H9 (cell line): ENCODE results near the gene ABHD14A. TPM values are rescaled to one million over a fixed set of nuclear protein-coding genes. Genes with fewer than 3 reads are reported as not detected.

Experiments
- DNase-seq: peaks from one replicate; pipeline ENCODE4 v3.0.0-alpha.2; 2017
- H2AFZ ChIP-seq: one replicate; pipeline ENCODE4 v1.6.1; 2013; ENCODE audit warnings: mild to moderate bottlenecking, low read length, control low read depth, moderate library complexity
- H2AK5ac ChIP-seq: 2 replicates; pipeline ENCODE4 v1.6.1; 2013; ENCODE audit warnings: low read length, control low read depth, mixed read lengths; ENCODE audit not compliant: insufficient read length
- H2BK120ac ChIP-seq: one replicate; pipeline ENCODE4 v1.6.1; 2013; ENCODE audit warnings: low read depth, mild to moderate bottlenecking, low read length, control low read depth, inconsistent platforms; ENCODE audit not compliant: poor library complexity, severe bottlenecking
- H2BK12ac ChIP-seq: 2 replicates; pipeline ENCODE4 v1.6.1; 2013; ENCODE audit warnings: low read length, control low read depth, mixed read lengths, low read depth; ENCODE audit not compliant: insufficient read length
- H2BK15ac ChIP-seq: 2 replicates; pipeline ENCODE4 v1.6.1; 2013; ENCODE audit warnings: low read depth, low read length, control low read depth
- H2BK20ac ChIP-seq: one replicate; pipeline ENCODE4 v1.6.1; 2013; ENCODE audit warnings: low read depth, mild to moderate bottlenecking, low read length, control low read depth, inconsistent platforms; ENCODE audit not compliant: poor library complexity, severe bottlenecking
- H2BK5ac ChIP-seq: 2 replicates; pipeline ENCODE4 v1.6.1; 2013; ENCODE audit warnings: low read length, control low read depth, mixed read lengths; ENCODE audit not compliant: insufficient read length
- H3K14ac ChIP-seq: 2 replicates; pipeline ENCODE4 v1.6.1; 2013; ENCODE audit warnings: low read length, control low read depth; ENCODE audit not compliant: insufficient read depth
- H3K18ac ChIP-seq: 2 replicates; pipeline ENCODE4 v1.6.1; 2013; ENCODE audit warnings: low read depth, mild to moderate bottlenecking, mixed read lengths, low read length, control low read depth; ENCODE audit not compliant: insufficient read length
- H3K23ac ChIP-seq: 2 replicates; pipeline ENCODE4 v1.6.1; 2013; ENCODE audit warnings: low read length, control low read depth, mixed read lengths, low read depth; ENCODE audit not compliant: insufficient read length
- H3K23me2 ChIP-seq: 2 replicates; pipeline ENCODE4 v1.6.1; 2013; ENCODE audit warnings: low read depth, mild to moderate bottlenecking, mixed read lengths, low read length, control low read depth; ENCODE audit not compliant: insufficient read length, poor library complexity, severe bottlenecking
- H3K27ac ChIP-seq: 2 replicates; pipeline ENCODE4 v1.5.1; 2013; ENCODE audit warnings: low read length, control low read depth, mixed read lengths, low read depth; ENCODE audit not compliant: insufficient read length
- H3K27me3 ChIP-seq: 2 replicates; pipeline ENCODE4 v1.6.1; 2013; ENCODE audit warnings: low read length, control low read depth, inconsistent platforms; ENCODE audit not compliant: insufficient read depth
- H3K4ac ChIP-seq: 2 replicates; pipeline ENCODE4 v1.6.1; 2013; ENCODE audit warnings: low read depth, mild to moderate bottlenecking, control low read depth, inconsistent platforms, low read length, moderate library complexity
- H3K4me1 ChIP-seq: 2 replicates; pipeline ENCODE4 v1.6.1; 2013; ENCODE audit warnings: low read length, control low read depth, inconsistent platforms; ENCODE audit not compliant: insufficient read depth
- H3K4me2 ChIP-seq: 2 replicates; pipeline ENCODE4 v1.6.1; 2013; ENCODE audit warnings: low read length, control low read depth, mixed read lengths; ENCODE audit not compliant: insufficient read length, insufficient read depth
- H3K56ac ChIP-seq: 2 replicates; pipeline ENCODE4 v1.6.1; 2013; ENCODE audit warnings: low read depth, mild to moderate bottlenecking, mixed read lengths, low read length, control low read depth; ENCODE audit not compliant: insufficient read length
- H3K79me1 ChIP-seq: 2 replicates; pipeline ENCODE4 v1.6.1; 2013; ENCODE audit warnings: low read depth, mild to moderate bottlenecking, moderate library complexity, low read length, control low read depth, inconsistent platforms; ENCODE audit not compliant: insufficient read depth, poor library complexity, severe bottlenecking
- H3K79me2 ChIP-seq: 2 replicates; pipeline ENCODE4 v1.6.1; 2013; ENCODE audit warnings: low read length, control low read depth, inconsistent platforms; ENCODE audit not compliant: insufficient read depth
- H3K9ac ChIP-seq: 2 replicates; pipeline ENCODE4 v1.6.1; 2013; ENCODE audit warnings: low read length, control low read depth, mixed read lengths; ENCODE audit not compliant: insufficient read length; ENCODE audit errors: extremely low read depth
- H3K9me3 ChIP-seq: one replicate; pipeline ENCODE4 v1.6.1; 2013; ENCODE audit warnings: low read depth, low read length, inconsistent platforms; ENCODE audit not compliant: control insufficient read depth
- H3T11ph ChIP-seq: one replicate; pipeline ENCODE4 v1.6.1; 2013; ENCODE audit warnings: mild to moderate bottlenecking, low read length, control low read depth, inconsistent platforms
- H4K20me1 ChIP-seq: one replicate; pipeline ENCODE4 v1.6.1; 2013; ENCODE audit not compliant: control insufficient read depth, insufficient read length, insufficient read depth
- H4K5ac ChIP-seq: 2 replicates; pipeline ENCODE4 v1.6.1; 2013; ENCODE audit warnings: low read depth, mild to moderate bottlenecking, mixed read lengths, low read length, control low read depth; ENCODE audit not compliant: insufficient read length
- H4K8ac ChIP-seq: replicated peaks from 2 replicates; pipeline ENCODE4 v1.6.1; 2013; ENCODE audit warnings: low read length, control low read depth, mixed read lengths, low read depth; ENCODE audit not compliant: insufficient read length
- H4K91ac ChIP-seq: 2 replicates; pipeline ENCODE4 v1.6.1; 2013; ENCODE audit warnings: low read depth, mild to moderate bottlenecking, moderate library complexity, mixed read lengths, low read length, control low read depth; ENCODE audit not compliant: insufficient read length
- H3K27ac Mint-ChIP-seq, 3 experiments: 2 replicates in 2 of 3; 3 replicates in 1 of 3; pipeline ENCODE4 v1.8.0; 2020 to 2021; ENCODE audit warnings: mixed read lengths in 3 of 3, mild to moderate bottlenecking in 1 of 3, moderate library complexity in 1 of 3
- H3K27me3 Mint-ChIP-seq: 2 replicates; pipeline ENCODE4 v1.8.0; 2021; ENCODE audit warnings: low read depth, mild to moderate bottlenecking, moderate library complexity, mixed read lengths
- H3K36me3 Mint-ChIP-seq, 3 experiments: 2 replicates in 2 of 3; 3 replicates in 1 of 3; pipeline ENCODE4 v1.8.0; 2020 to 2021; ENCODE audit warnings: low read depth in 3 of 3, mixed read lengths in 3 of 3; ENCODE audit not compliant: insufficient read depth in 1 of 3
- H3K4me1 Mint-ChIP-seq, 2 experiments: 2 replicates each; pipeline ENCODE4 v1.8.0; 2020; ENCODE audit warnings: mixed read lengths in 2 of 2
- H3K4me3 Mint-ChIP-seq, 2 experiments: 2 replicates in 1 of 2; 3 replicates in 1 of 2; pipeline ENCODE4 v1.8.0; 2020 to 2021; ENCODE audit warnings: mild to moderate bottlenecking in 2 of 2, mixed read lengths in 2 of 2, moderate library complexity in 1 of 2
- H3K9me3 Mint-ChIP-seq, 2 experiments: 2 replicates in 1 of 2; 3 replicates in 1 of 2; pipeline ENCODE4 v1.8.0; 2020; ENCODE audit warnings: mild to moderate bottlenecking in 2 of 2, mixed read lengths in 2 of 2, moderate library complexity in 1 of 2
- WGBS: extraction: QIAGEN DNeasy Blood & Tissue Kit; methylation state at CpG from one replicate; pipeline ENCODE4 v1.1.7; 2013; ENCODE audit warnings: missing lambda C conversion rate, low lambda C conversion rate, mixed read lengths; ENCODE audit not compliant: insufficient read length; ENCODE audit errors: extremely low coverage; 5-methylcytosine and 5-hydroxymethylcytosine counted together
- total RNA-seq: library from RNA; stranded (reverse); gene quantifications from 2 replicates; pipeline ENCODE4 v1.2.1, GENCODE V29; 2021
- TF ChIP-seq, protein P1 (sequence below): fragments of 200-600 bp; sonication (generic); conservative IDR thresholded peaks from 3 replicates; pipeline ENCODE4 v1.8.0; 2021; ENCODE audit warnings: antibody characterized with exemption, mild to moderate bottlenecking

ABHD14A gene
- total RNA-seq, 1 experiment from 2014 or later = 3.1 TPM

DNA sequence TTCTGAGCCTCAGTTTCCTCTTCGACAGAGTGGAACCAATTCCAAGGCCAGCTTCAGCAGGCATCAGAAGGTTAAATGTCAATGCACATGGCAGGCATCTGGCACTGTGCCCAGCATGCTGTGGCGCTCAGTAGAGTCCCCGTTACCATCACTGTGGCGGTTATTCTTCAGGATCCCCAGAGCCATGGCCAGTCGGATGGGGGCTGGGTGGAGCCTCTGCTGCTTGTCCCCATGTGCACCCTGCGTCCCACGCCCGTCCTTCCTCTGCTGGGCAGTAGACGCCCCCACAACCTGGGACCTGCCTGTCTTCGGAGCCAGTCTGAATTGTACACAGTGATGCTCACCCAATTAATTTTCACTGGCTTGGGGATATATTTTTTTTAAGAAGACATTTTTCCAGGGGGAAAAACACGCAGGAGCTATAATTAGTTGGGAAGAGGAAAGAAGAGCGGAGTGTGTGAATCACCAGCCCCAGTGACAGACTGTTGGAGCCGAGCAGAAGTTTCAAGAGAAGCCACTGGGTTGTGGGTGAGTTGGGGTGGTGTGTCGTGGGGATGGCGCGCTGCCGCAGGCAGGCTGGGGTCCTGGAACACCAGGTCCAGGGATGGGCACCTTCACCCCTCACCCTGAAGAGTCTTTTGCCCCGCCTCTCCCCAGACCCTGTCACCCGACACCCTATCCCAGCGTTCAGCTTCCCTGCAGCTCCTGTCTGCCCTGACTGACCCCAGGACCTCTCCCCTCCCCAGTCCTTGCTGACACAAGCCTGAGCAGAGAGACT is 47.6 kb downstream of the ABHD14A start:
- Mint-ChIP-seq H3K27me3 (peaks cover under 1% of the 10 kb centered on the region), H3K9me3 (no peaks in the 10 kb centered on the region), H3K4me3 (no peak overlapping the region), H3K36me3 (no peaks in the 10 kb centered on the region), H3K27ac (no peak overlapping the region), H3K4me1 (peaks cover 14 to 24% of the 10 kb centered on the region in 2 experiments)
- no peak overlapping the region for H2AFZ ChIP-seq
- no peak overlapping the region for H3K23ac ChIP-seq
- H3K27ac ChIP-seq = no peak overlapping the region
- H3K4me2 ChIP-seq = no peak overlapping the region
- no peak overlapping the region for H2BK120ac ChIP-seq
- no peak overlapping the region for H3K14ac ChIP-seq
- no peak overlapping the region for H4K91ac ChIP-seq
- no peak overlapping the region for H3K56ac ChIP-seq
- H3K27me3 ChIP-seq = no peaks in the 10 kb centered on the region
- peaks cover 4% of the 10 kb centered on the region; the same call in 1 of the 2 replicates for H3K4me1 ChIP-seq
- H3K18ac ChIP-seq = no peak overlapping the region
- no peaks in the 10 kb centered on the region for H3K79me1 ChIP-seq
- no peak overlapping the region for H2BK15ac ChIP-seq
- no peak overlapping the region for H3K9ac ChIP-seq
- TF ChIP-seq, protein P1, sequence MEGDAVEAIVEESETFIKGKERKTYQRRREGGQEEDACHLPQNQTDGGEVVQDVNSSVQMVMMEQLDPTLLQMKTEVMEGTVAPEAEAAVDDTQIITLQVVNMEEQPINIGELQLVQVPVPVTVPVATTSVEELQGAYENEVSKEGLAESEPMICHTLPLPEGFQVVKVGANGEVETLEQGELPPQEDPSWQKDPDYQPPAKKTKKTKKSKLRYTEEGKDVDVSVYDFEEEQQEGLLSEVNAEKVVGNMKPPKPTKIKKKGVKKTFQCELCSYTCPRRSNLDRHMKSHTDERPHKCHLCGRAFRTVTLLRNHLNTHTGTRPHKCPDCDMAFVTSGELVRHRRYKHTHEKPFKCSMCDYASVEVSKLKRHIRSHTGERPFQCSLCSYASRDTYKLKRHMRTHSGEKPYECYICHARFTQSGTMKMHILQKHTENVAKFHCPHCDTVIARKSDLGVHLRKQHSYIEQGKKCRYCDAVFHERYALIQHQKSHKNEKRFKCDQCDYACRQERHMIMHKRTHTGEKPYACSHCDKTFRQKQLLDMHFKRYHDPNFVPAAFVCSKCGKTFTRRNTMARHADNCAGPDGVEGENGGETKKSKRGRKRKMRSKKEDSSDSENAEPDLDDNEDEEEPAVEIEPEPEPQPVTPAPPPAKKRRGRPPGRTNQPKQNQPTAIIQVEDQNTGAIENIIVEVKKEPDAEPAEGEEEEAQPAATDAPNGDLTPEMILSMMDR = no peak
- H3K79me2 ChIP-seq = no peaks in the 10 kb centered on the region
- no peak overlapping the region for H2BK5ac ChIP-seq
- H2BK20ac ChIP-seq = no peak overlapping the region
- no peaks in the 10 kb centered on the region for H3K23me2 ChIP-seq
- H4K20me1 ChIP-seq = peaks cover 5% of the 10 kb centered on the region
- DNase-seq = peak; percentile 53
- no peak overlapping the region for H4K8ac ChIP-seq
- H2BK12ac ChIP-seq = no peak overlapping the region
- no peak overlapping the region for H2AK5ac ChIP-seq
- no CpG with 5 or more reads among the region's 20 CpGs for WGBS
- no peak overlapping the region for H4K5ac ChIP-seq
- H3K4ac ChIP-seq = no peak overlapping the region
- H3T11ph ChIP-seq = no peak overlapping the region
- H3K9me3 ChIP-seq = no peaks in the 10 kb centered on the region
